ENCODE measurements around the gene CELA3B. TPM values are rescaled to one million over a fixed set of nuclear protein-coding genes. Genes with fewer than 3 reads are reported as not detected.
"Not testable (repeated sequence)": the region's sequence is repeated elsewhere in the genome, so short reads cannot be mapped to it uniquely, and the experiment has no call there.

The CELA3B gene
- total and polyA plus RNA-seq, 7 donors: 0.20 to 6.9 (median 6.0) TPM; not detected in 4

DNA sequence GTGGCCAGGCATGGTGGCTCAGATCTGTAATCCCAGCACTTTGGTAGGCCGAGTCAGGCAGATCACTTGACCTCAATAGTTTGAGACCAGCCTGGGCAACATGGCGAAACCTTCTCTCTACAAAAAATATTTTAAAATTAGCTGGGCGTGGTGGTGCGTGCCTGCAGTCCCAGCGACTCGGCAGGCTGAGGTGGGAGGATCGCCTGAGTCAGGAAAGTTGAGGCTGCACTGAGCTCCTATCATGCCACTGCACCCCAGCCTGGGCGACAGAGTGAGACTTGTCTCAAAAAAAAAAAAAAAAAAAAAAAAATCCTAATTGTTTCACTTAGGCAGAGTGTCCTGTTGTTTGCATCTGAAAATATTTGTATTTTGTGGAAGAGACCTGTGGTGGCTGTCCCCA lies 17.9 kb downstream of the CELA3B start:
- 93 to 96% methylated on average over 8 of the region's 8 CpGs for WGBS, 2 donors
- DNase-seq; H3K4me1 ChIP-seq; H3K27ac ChIP-seq; H3K4me3 ChIP-seq; H3K36me3 ChIP-seq; H3K9me3 ChIP-seq; H3K27me3 ChIP-seq; intact Hi-C loops (cut with DNase I): not testable (repeated sequence)

DNA sequence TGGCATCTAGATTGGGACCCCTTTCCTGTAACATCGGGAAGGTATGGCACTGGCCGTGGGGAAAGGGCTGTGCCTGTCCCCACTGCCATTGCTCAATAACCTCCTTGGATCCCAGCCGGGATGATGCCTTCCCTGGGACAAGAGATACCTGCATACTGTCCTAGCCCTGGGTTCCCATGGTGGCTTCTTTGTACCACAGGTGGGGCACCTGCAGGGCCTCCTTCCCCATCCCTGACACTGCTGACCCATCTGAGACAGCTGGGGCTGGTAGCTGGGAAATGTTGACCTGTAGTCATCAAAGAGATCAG lies 19.8 kb downstream of the CELA3B start:
- H3K9me3 ChIP-seq; H3K4me1 ChIP-seq; H3K4me3 ChIP-seq; H3K27me3 ChIP-seq; intact Hi-C loops (cut with DNase I); H3K36me3 ChIP-seq; DNase-seq; H3K27ac ChIP-seq: not testable (repeated sequence)
- WGBS, 2 donors: 21 to 68% methylated on average over 3 of the region's 3 CpGs

DNA sequence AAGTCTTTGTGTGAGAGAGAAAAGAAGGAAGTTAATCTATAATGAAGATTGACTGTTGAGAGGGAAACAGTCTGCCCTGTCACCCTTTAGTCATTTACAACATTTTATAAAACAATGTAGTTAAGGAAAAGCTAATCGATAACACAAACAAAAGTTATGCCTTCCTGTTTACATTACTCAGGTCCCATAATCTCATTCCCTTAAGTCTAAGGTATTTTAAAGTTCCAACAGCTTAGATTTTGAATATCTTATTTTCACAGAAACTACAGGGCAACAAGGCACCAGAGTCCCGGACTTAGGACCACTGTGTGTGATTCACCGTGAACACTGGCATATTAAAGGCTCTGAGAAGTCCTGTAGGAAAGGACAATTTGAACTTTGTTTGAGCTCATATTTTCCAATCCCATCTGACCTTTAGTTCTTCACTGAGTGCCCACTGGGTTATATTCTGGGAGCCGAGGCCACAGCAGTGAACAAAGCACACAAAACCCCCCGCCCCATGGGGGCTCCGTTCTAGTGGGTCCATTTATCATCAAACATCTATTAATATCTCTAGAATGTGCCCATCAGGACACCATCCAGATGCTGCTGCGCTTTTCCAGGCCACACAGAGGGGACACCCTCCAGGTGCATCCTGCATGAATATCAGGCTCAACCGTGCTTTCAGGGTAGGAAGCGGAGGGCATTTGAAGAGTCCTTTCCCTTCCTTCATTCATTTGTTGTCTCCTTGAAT lies 21.2 kb downstream of the CELA3B start:
- H3K27ac ChIP-seq; intact Hi-C loops (cut with DNase I); DNase-seq; H3K4me3 ChIP-seq; H3K27me3 ChIP-seq; H3K36me3 ChIP-seq; H3K9me3 ChIP-seq; H3K4me1 ChIP-seq: not testable (repeated sequence)
- WGBS, 2 donors: 33 to 48% methylated on average over 9 of the region's 9 CpGs

DNA sequence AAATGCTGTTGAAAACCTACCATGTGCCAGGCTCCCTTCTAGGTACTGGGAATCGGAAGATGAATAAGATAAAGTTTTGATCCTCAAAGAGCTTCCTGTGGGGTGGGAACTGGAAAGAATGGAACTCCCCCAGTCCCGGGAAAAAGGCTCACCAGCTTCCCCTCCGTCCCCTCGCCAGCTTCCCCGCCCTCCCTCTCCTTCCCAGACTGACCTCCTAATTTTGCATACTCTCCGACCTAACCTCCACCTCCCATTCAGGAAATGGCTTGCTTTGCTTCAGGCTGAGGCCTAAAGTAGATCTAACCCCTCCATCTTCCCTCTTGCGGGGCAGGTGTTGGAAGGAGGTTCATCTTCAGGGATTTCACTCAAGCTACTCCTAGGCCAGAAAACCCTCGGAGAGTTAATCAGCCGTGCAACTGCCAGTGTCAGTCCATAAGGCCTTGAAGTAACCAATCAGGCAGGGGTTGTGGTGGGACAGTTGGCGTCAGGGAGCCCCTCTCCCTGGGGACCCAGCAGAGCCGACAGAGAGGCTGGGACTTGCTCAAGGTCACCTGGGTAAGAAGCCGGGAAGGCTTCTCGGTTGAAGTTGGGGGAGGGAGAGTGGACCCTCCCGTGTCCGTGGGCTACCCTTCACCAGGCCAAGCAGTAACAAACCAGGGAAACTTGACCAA lies 21.9 kb downstream of the CELA3B start:
- H3K9me3 ChIP-seq; DNase-seq; intact Hi-C loops (cut with DNase I); H3K4me3 ChIP-seq; H3K4me1 ChIP-seq; H3K27ac ChIP-seq; H3K36me3 ChIP-seq; H3K27me3 ChIP-seq: not testable (repeated sequence)
- WGBS, 2 donors: 81 to 84% methylated on average over 15 of the region's 15 CpGs

DNA sequence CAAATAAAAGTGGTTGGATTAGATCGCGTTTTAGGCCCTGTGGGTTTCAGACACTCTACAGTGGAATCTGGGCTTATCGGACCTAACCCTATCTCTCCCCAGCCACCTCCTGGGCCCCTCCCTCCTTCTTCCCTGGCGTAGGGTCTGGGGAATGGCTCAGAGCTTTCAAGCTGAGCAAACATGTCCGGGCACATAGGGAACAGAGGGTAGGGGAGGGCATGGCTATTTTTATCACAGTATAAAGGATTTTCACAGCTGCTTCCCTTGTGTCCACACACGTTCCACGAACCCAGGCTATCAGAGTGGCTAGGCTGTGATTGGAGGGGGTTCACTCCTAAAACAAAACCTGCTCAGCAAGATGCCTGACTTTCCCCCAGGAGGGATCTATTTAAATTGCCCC lies 22.8 kb downstream of the CELA3B start:
- H3K36me3 ChIP-seq; DNase-seq; H3K27ac ChIP-seq; H3K9me3 ChIP-seq; H3K4me3 ChIP-seq; H3K27me3 ChIP-seq; intact Hi-C loops (cut with DNase I); H3K4me1 ChIP-seq: not testable (repeated sequence)
- 25 to 60% methylated on average over 7 of the region's 7 CpGs for WGBS, 2 donors

DNA sequence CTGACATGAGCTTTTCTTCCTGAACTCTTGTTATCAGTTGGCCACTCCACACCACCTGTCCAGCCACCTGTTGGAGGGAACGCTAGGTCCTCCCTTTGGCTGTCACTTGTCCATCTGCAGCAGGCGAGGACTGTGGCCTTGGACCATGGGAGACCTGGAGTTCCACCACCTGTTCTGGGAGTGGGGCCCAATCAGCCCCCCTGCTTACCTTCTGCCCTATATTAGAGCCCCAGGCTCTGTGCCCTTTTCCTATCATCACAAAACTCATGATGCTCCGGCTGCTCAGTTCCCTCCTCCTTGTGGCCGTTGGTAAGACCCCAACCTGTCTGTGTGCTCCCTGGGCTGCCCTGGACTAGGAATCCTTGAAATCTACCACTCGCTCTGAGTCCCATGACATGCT lies 24.6 kb downstream of the CELA3B start, which contains the start of gene CELA3A:
Gene CELA3A (plus strand): TSS at position 249 of the 400 bp plus-strand sequence. CDS start 18 bp downstream, at position 267.
- H3K4me3 ChIP-seq: no peak within 1 kb of the TSS
- intact Hi-C loops (cut with DNase I): no loop called here
- no peaks in the 10 kb centered on the region for H3K9me3 ChIP-seq
- no peak within 1 kb of the TSS for H3K27ac ChIP-seq
- H3K4me1 ChIP-seq: no peaks in the 10 kb centered on the region
- no peaks in the 10 kb centered on the region for H3K27me3 ChIP-seq
- WGBS, 2 donors: 88 to 92% methylated on average over 5 of the region's 5 CpGs
- TF ChIP-seq, protein P1, sequence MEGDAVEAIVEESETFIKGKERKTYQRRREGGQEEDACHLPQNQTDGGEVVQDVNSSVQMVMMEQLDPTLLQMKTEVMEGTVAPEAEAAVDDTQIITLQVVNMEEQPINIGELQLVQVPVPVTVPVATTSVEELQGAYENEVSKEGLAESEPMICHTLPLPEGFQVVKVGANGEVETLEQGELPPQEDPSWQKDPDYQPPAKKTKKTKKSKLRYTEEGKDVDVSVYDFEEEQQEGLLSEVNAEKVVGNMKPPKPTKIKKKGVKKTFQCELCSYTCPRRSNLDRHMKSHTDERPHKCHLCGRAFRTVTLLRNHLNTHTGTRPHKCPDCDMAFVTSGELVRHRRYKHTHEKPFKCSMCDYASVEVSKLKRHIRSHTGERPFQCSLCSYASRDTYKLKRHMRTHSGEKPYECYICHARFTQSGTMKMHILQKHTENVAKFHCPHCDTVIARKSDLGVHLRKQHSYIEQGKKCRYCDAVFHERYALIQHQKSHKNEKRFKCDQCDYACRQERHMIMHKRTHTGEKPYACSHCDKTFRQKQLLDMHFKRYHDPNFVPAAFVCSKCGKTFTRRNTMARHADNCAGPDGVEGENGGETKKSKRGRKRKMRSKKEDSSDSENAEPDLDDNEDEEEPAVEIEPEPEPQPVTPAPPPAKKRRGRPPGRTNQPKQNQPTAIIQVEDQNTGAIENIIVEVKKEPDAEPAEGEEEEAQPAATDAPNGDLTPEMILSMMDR (IDR thresholded peaks at IDR 0.05): no peak
- TF ChIP-seq EP300 (IDR thresholded peaks at IDR 0.05) (no peak), POLR2AphosphoS5 (IDR thresholded peaks at IDR 0.05) (no peak), POLR2A (IDR thresholded peaks at IDR 0.05) (no peak)
- H3K36me3 ChIP-seq: no peaks in the 10 kb centered on the region
- DNase-seq: no peak

DNA sequence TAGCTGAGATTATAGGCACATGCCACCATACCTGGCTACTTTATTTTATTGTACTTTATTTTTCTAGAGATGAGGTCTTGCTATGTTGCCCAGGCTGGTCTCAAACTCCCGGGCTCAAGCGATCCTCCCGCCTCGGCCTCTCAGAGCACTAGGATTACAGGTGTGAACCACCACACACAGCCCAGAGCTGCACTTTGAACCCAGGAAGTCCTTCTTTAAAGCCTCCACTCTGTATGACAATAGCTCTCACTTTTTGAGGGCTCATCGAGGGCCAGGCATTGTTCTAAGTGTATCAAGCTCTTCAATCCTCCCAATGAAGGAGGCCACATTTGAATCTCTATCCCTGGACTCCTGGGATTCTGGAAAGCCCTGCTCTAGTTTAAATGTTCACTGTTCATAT lies 25.6 kb downstream of the CELA3B start:
- H3K9me3 ChIP-seq; H3K4me3 ChIP-seq; intact Hi-C loops (cut with DNase I); H3K27ac ChIP-seq; H3K27me3 ChIP-seq; H3K4me1 ChIP-seq; H3K36me3 ChIP-seq; DNase-seq: not testable (repeated sequence)
- WGBS, 2 donors: 57 to 83% methylated on average over 5 of the region's 5 CpGs

DNA sequence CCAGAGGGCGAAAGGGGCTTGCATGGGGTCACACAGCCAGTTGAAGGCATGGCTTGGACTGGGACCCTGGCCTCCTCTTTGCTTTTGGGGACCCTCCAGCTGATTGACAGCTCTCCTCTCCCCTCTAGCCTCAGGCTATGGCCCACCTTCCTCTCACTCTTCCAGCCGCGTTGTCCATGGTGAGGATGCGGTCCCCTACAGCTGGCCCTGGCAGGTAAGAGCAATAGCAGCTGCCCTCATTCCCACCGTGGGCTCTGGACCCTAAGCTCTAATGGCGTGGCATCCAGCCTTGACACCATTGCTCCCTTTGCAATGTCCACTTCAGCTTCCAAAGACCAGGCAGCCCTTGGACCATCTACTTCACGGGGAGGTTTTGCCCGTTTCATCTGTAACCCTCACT lies 26.1 kb downstream of the CELA3B start:
- H3K27me3 ChIP-seq; H3K9me3 ChIP-seq; H3K27ac ChIP-seq; H3K4me3 ChIP-seq; intact Hi-C loops (cut with DNase I); H3K36me3 ChIP-seq; DNase-seq; H3K4me1 ChIP-seq: not testable (repeated sequence)
- WGBS, 2 donors: 91 to 94% methylated on average over 8 of the region's 8 CpGs

DNA sequence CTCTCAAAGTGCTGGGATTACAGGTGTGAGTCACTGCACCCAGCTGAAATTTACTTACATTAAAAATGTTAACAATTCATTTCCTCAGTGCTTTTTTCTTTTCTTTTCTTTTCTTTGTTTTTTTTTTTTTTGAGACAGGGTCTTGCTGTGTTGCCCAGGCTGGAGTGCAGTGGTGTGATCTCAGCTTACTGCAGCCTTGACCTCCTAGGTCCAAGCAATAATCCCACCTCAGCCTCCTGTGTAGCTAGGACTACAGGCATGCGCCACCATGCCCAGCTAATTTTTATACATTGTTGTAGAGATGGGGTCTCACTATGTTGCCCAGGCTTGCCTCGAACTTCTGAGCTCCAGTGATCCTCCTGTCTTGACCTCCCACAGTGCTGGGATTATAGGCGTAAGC lies 27.1 kb downstream of the CELA3B start:
- H3K9me3 ChIP-seq; H3K27ac ChIP-seq; H3K36me3 ChIP-seq; H3K27me3 ChIP-seq; H3K4me1 ChIP-seq; intact Hi-C loops (cut with DNase I); H3K4me3 ChIP-seq; DNase-seq: not testable (repeated sequence)
- WGBS, 2 donors: 92 to 97% methylated on average over 3 of the region's 3 CpGs

DNA sequence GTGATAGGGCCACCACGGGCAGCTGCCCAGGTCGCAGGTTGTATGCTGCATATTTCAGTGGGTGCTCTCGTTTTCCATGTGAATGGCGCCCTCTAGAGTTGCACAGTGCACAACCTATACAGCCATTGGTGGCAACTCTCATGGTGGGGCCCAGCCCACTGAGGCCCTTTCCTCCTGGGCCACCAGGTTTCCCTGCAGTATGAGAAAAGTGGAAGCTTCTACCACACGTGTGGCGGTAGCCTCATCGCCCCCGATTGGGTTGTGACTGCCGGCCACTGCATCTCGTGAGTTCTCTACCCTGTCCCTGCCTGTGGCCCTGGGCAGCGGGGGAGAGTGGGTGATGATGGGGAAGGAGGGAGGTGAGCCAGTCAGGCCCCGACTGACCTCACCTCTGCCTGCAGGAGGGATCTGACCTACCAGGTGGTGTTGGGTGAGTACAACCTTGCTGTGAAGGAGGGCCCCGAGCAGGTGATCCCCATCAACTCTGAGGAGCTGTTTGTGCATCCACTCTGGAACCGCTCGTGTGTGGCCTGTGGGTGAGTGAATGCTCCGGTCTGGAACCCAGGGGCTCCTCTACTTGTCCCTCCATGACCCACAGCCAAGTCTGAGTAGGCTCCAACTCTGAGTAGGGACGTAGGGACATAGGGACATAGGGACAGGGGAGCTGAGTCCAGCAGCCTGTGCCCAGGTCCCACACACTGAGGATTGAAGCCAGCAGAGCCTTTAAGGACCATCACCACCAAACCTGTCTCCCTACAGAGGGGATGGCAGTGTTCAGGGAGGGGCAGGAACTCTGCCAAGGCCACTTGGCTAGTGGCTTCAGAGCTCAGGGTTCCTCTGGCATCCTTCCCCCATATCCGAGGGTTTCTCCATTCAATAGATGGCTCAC lies 28.7 kb downstream of the CELA3B start:
- H3K36me3 ChIP-seq; H3K27me3 ChIP-seq; H3K4me3 ChIP-seq; H3K4me1 ChIP-seq; H3K27ac ChIP-seq; intact Hi-C loops (cut with DNase I); DNase-seq; H3K9me3 ChIP-seq: not testable (repeated sequence)
- 69 to 74% methylated on average over 18 of the region's 18 CpGs for WGBS, 2 donors

DNA sequence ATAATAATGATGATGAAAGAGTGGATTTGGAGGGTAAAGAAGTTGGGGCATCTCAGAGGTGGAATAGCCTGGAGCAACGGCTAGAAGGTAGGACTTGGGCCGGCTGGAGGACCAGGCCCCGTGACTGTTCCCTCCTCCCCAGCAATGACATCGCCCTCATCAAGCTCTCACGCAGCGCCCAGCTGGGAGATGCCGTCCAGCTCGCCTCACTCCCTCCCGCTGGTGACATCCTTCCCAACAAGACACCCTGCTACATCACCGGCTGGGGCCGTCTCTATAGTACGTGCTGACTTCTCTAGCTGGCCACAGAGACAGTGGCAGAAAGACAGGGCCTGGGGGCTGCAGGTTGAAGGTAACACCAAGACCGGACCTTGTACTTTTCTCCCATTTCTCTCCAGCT lies 29.9 kb downstream of the CELA3B start:
- H3K9me3 ChIP-seq; H3K4me3 ChIP-seq; DNase-seq; intact Hi-C loops (cut with DNase I); H3K27ac ChIP-seq; H3K36me3 ChIP-seq; H3K27me3 ChIP-seq; H3K4me1 ChIP-seq: not testable (repeated sequence)
- 83 to 91% methylated on average over 13 of the region's 13 CpGs for WGBS, 2 donors

Measured in sigmoid colon (tissue), 7 donors.